ENCODE measurements around the gene EMC1.
A peak's percentile ranks its signal among the peaks of the same experiment; 100 is the strongest.
"Not testable (repeated sequence)": the region's sequence is repeated elsewhere in the genome, so short reads cannot be mapped to it uniquely, and the experiment has no call there.

EMC1 gene

GRCh38 chr1:19260211-19261138 lies 9.2 kb upstream of the EMC1 start:
- DNase-seq = peak; percentile 86

GRCh38 chr1:19258353-19258752 lies 7.0 kb upstream of the EMC1 start:
- DNase-seq = no peak

GRCh38 chr1:19257178-19257914 lies 6.0 kb upstream of the EMC1 start:
- no peak for DNase-seq

- DNase-seq = not testable (repeated sequence)
These were observed 5.0 kb upstream of the EMC1 start for GRCh38 chr1:19256301-19256700.

GRCh38 chr1:19255288-19255687 lies 4.0 kb upstream of the EMC1 start:
- DNase-seq = no peak

GRCh38 chr1:19254416-19254815 lies 3.1 kb upstream of the EMC1 start:
- DNase-seq = no peak

GRCh38 chr1:19250629-19251304 lies 557 bp downstream of the EMC1 start:
- no peak for DNase-seq

GRCh38 chr1:19240673-19241538 lies 10.4 kb downstream of the EMC1 start:
- DNase-seq = peak; percentile 77

GRCh38 chr1:19239876-19240275 lies 11.4 kb downstream of the EMC1 start:
- DNase-seq = no peak

GRCh38 chr1:19234224-19234623 lies 17.1 kb downstream of the EMC1 start:
- no peak for DNase-seq

- no peak for DNase-seq
These were observed 18.8 kb downstream of the EMC1 start for GRCh38 chr1:19232524-19232846.

GRCh38 chr1:19231736-19232523 lies 19.4 kb downstream of the EMC1 start:
- not testable (repeated sequence) for DNase-seq

- DNase-seq = no peak
These were observed 21.4 kb downstream of the EMC1 start for GRCh38 chr1:19229828-19230325.

GRCh38 chr1:19229229-19229628 lies 22.1 kb downstream of the EMC1 start:
- DNase-seq = no peak

GRCh38 chr1:19222979-19223824 lies 28.1 kb downstream of the EMC1 start:
- DNase-seq = peak; percentile 10

GRCh38 chr1:19222573-19222972 lies 28.8 kb downstream of the EMC1 start:
- no peak for DNase-seq

- DNase-seq = peak; percentile 39
These were observed 30.3 kb downstream of the EMC1 start for GRCh38 chr1:19220991-19221390.

- DNase-seq = no peak
These were observed 31.1 kb downstream of the EMC1 start for GRCh38 chr1:19220080-19220846.

GRCh38 chr1:19219451-19219850 lies 31.9 kb downstream of the EMC1 start:
- no peak for DNase-seq

GRCh38 chr1:19216585-19216984 lies 34.7 kb downstream of the EMC1 start:
- DNase-seq = not testable (repeated sequence)
